H7 (cell line): ENCODE results near the gene STARD3. TPM values are rescaled to one million over a fixed set of nuclear protein-coding genes. Genes with fewer than 3 reads are reported as not detected.
"Not testable (repeated sequence)": the region's sequence is repeated elsewhere in the genome, so short reads cannot be mapped to it uniquely, and the experiment has no call there.

Experiments
- DNase-seq: peaks from one replicate; pipeline ENCODE4 v3.0.0; 2012
- H3K27me3 ChIP-seq: 2 replicates; pipeline ENCODE4 v1.6.0; 2011; ENCODE audit warnings: mild to moderate bottlenecking, low read length; ENCODE audit not compliant: control insufficient read depth, insufficient read depth
- H3K36me3 ChIP-seq: replicated peaks from 2 replicates; pipeline ENCODE4 v1.5.1; 2011; ENCODE audit warnings: low read length; ENCODE audit not compliant: control insufficient read depth, insufficient read depth
- H3K4me3 ChIP-seq: 2 replicates; pipeline ENCODE4 v1.5.1; 2011; ENCODE audit warnings: low read depth, mild to moderate bottlenecking, control low read depth, low read length, moderate library complexity; ENCODE audit not compliant: insufficient read depth
- total RNA-seq: library from RNA; depleted of rRNA; stranded (reverse); fragments of >200 nt; shearing (Covaris generic); gene quantifications from 2 replicates; pipeline ENCODE4 v1.2.3, GENCODE V29; 2014

STARD3 gene
- total RNA-seq, 1 experiment from 2014 or later, result 55.6 TPM

DNA sequence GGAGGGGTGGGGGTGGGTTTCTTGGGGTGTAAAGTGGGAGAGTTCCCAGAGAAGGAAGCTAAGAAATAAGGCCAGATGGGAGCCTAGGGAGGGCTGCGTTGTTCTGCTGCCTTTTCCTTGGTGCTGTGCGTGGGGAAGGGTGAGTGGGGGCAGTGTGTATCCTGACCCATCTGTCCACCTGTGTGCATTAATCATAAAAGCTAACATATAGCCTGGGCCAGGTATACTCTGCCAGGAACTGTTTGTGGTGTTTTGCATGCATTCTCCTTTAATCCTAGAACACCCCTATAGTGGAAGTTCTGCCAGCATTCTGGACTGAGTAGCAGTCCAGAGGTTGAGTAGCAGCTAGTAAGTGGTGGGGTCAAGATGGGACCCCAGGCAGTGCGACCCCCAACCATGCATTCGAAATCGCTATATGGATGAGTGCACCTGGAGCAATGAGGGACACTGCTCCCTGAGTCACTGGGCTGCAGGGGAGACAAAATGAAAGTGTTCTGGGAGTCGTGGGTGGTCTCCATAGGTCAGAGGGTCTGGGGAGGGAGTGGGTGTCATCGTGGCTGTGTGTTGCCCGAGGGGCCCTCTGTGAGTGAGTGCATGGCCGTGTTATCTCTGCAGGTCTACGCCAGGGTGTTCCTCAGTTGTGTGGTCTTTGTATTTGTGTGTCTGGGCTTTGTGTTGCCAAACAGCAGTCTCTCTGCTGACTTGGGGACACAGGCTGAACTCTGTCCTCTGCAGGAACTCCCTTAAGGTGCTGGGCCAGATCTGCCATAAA lies 64.3 kb downstream of the STARD3 start:
- H3K36me3 ChIP-seq, result no peaks in the 10 kb centered on the region; the same call in none of the 2 replicates
- no peaks in the 10 kb centered on the region for H3K27me3 ChIP-seq
- peak; percentile 70 for DNase-seq
- peak overlapping the region; percentile 95 for H3K4me3 ChIP-seq

DNA sequence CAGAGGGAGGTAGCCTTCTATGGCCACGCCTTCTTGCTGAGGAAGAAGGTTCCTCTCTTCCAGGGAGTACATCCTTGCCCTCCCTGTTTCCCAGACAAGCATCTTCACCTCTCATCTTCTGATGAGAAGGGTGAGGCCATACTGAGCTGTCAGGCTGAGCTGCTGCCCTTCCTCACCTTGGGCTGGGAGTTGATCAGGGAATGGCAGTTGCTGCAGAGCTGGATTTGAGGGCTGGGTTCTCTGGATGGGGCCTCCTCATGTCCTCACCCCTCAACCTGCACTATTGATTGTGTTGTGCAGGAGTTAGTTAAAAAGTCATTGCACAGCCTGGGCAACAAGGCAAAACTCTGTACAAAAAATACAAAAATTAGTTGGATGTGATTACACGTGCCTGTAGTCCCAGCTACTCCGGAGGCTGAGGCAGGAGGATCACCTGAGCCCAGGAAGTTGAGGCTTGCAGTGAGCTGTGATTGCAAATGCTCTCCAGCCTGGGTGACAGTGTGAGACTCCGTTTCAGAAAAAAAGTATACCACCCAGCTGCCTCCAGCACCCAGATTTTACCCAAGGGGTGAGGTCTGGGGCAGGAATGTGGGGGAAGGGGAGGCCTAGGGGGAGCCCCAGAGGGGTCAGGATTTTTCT lies 65.0 kb downstream of the STARD3 start:
- H3K4me3 ChIP-seq, result peak overlapping the region; percentile 95
- no peak for DNase-seq
- no peaks in the 10 kb centered on the region for H3K27me3 ChIP-seq
- no peaks in the 10 kb centered on the region; the same call in none of the 2 replicates for H3K36me3 ChIP-seq

- H3K36me3 ChIP-seq, result peaks cover 4% of the 10 kb centered on the region
- H3K27me3 ChIP-seq, result no peaks in the 10 kb centered on the region
- no peak overlapping the region for H3K4me3 ChIP-seq
- DNase-seq, result no peak
These were observed 66.3 kb downstream of the STARD3 start for GRCh38 chr17:39702901-39703893.

GRCh38 chr17:39703913-39704312 lies 67.0 kb downstream of the STARD3 start:
- Histone ChIP-seq H3K36me3 (peaks cover 11% of the 10 kb centered on the region), H3K4me3 (no peak overlapping the region), H3K27me3 (no peaks in the 10 kb centered on the region)
- DNase-seq, result no peak

- no peak overlapping the region for H3K4me3 ChIP-seq
- no peaks in the 10 kb centered on the region for H3K27me3 ChIP-seq
- DNase-seq, result peak; percentile 89
- peaks cover 15% of the 10 kb centered on the region for H3K36me3 ChIP-seq
These were observed 68.0 kb downstream of the STARD3 start for GRCh38 chr17:39704821-39705551.

- H3K36me3 ChIP-seq, result peaks cover 19% of the 10 kb centered on the region
- DNase-seq, result no peak
- no peak overlapping the region for H3K4me3 ChIP-seq
- H3K27me3 ChIP-seq, result no peaks in the 10 kb centered on the region
These were observed 68.9 kb downstream of the STARD3 start for GRCh38 chr17:39705786-39706348.

DNA sequence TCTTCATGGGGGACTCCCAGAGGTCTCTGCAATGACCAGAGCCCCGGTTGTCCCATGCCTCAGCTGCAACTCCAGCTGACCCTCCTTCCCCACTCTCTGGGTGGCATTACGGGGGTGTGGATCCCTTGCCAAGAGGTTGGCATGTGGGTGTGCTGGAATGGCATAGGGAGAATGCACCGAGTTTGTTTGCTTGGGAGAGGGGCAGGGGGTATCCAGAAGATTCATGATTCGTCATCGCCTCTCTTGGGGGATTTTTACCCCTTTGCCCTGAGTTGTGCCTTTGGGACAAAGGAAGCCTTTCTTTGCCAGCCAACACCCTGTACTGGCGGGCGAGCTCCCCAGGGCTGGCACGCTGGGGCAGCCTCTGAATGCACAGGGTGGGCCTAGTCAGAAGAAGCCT lies 69.4 kb downstream of the STARD3 start:
- Histone ChIP-seq H3K27me3 (no peaks in the 10 kb centered on the region), H3K36me3 (peaks cover 20% of the 10 kb centered on the region), H3K4me3 (no peak overlapping the region)
- DNase-seq, result no peak

- no peaks in the 10 kb centered on the region for H3K27me3 ChIP-seq
- H3K4me3 ChIP-seq, result no peak overlapping the region
- DNase-seq, result no peak
- peaks cover 24% of the 10 kb centered on the region for H3K36me3 ChIP-seq
These were observed 70.0 kb downstream of the STARD3 start for GRCh38 chr17:39706921-39707337.

DNA sequence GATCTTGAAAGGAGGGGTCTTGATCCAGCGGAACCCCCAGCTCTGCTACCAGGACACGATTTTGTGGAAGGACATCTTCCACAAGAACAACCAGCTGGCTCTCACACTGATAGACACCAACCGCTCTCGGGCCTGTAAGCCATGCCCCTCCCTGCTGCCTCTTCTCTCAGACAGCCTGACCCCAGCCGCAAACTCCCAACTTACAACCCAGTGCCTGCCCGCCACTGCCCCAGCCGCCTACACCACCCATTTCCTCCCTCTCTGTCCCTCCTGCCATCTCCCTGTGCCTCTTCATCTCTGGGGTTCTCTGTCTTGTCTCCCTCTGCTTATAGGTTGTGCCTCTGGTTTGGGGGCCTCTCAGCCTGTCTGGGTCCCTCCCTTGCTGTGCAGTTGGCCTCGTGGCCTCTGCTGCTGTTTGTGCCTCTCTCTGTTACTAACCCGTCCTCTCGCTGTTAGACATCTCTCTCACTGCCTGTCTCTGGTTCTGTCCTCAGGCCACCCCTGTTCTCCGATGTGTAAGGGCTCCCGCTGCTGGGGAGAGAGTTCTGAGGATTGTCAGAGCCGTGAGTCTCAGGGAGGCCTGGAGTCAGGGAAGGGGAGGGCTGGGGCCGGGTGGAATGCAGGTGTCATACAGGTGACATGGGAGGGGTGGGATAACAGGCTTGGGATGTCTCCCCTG lies 72.5 kb downstream of the STARD3 start:
- DNase-seq, result no peak
- Histone ChIP-seq H3K4me3 (no peak overlapping the region), H3K27me3 (no peaks in the 10 kb centered on the region), H3K36me3 (peaks cover 29% of the 10 kb centered on the region)

DNA sequence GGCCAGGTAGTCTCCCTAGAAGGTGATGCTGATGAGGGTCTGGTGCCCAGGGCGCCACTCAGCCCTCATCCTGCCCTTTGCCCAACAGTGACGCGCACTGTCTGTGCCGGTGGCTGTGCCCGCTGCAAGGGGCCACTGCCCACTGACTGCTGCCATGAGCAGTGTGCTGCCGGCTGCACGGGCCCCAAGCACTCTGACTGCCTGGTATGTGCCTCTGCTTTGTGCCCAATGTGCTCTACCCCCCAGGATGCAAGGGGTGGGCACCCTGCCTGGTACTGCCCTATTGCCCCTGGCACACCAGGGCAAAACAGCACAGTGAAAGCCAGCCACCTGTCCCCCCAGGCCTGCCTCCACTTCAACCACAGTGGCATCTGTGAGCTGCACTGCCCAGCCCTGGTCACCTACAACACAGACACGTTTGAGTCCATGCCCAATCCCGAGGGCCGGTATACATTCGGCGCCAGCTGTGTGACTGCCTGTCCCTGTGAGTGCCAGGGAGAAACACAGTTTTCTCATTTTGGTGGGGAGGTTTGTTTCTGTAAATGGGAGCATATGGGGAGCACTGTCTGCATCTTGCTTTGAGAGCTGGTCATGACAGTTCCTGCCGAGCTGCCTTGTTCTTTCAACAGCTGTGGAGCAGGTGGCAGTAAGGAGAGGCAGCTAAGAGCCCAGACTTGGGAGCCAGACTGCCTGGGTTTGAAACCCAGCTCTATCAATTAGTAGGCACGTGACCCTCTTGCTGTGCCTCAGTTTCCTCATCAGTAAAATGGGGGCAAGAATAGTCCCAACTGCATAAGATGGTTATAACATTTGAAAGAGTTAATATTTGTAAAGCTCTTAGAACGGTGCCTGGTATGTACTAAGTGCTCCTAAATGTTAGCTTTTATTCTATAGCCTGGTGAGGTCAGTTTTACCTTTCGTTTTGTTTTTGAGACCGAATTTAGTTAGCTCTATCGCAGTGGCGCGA lies 73.3 kb downstream of the STARD3 start:
- Histone ChIP-seq H3K36me3 (peaks cover 30% of the 10 kb centered on the region), H3K4me3 (no peak overlapping the region), H3K27me3 (no peaks in the 10 kb centered on the region)
- DNase-seq, result no peak

DNA sequence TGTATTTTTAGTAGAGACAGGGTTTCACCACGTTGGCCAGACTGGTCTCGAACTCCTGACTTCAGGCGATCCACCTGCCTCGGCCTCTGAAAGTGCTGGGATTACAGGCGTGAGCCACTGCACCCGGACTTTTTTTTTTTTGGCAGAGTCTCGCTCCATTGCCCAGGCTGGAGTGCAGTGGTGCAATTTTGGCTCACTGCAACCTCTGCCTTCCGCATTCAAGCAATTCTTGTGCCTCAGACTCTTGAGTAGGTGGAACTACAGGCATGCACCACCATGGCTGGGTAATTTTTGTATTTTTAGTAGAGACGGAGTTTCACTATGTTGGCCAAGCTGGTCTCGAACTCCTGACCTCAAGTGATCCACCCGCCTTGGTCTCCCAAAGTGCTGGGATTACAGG lies 74.1 kb downstream of the STARD3 start:
- not testable (repeated sequence) for H3K4me3 ChIP-seq, DNase-seq, H3K27me3 ChIP-seq
- peaks cover 36% of the 10 kb centered on the region for H3K36me3 ChIP-seq

DNA sequence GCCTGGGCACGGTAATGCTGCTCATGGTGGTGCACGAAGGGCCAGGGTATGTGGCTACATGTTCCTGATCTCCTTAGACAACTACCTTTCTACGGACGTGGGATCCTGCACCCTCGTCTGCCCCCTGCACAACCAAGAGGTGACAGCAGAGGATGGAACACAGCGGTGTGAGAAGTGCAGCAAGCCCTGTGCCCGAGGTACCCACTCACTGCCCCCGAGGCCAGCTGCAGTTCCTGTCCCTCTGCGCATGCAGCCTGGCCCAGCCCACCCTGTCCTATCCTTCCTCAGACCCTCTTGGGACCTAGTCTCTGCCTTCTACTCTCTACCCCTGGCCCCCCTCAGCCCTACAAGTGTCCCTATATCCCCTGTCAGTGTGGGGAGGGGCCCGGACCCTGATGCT lies 74.9 kb downstream of the STARD3 start:
- no peak for DNase-seq
- no peak overlapping the region for H3K4me3 ChIP-seq
- peaks cover 38% of the 10 kb centered on the region for H3K36me3 ChIP-seq
- H3K27me3 ChIP-seq, result no peaks in the 10 kb centered on the region
